Chondrocyte (in vitro differentiated cells): Measurements from ENCODE around the gene NELFB. TPM values are rescaled to one million over a fixed set of nuclear protein-coding genes. Genes with fewer than 3 reads are reported as not detected.

ENCODE experiments used
- DNase-seq: peaks from one replicate; pipeline ENCODE4 v3.0.0; 2021; ENCODE audit warnings: mixed read lengths, low spot score
- H3K27ac Mint-ChIP-seq: one replicate; pipeline ENCODE4 v1.8.0; 2021; ENCODE audit warnings: mild to moderate bottlenecking, moderate library complexity, mixed read lengths; ENCODE audit not compliant: unreplicated experiment
- H3K27me3 Mint-ChIP-seq: 2 replicates; pipeline ENCODE4 v1.8.0; 2021; ENCODE audit warnings: low read depth, mixed read lengths
- H3K36me3 Mint-ChIP-seq: 2 replicates; pipeline ENCODE4 v1.8.0; 2021; ENCODE audit warnings: low read depth, mixed read lengths
- H3K4me1 Mint-ChIP-seq: 2 replicates; pipeline ENCODE4 v1.8.0; 2021; ENCODE audit warnings: low read depth, mild to moderate bottlenecking, mixed read lengths
- H3K4me3 Mint-ChIP-seq: one replicate; pipeline ENCODE4 v1.8.0; 2021; ENCODE audit warnings: mild to moderate bottlenecking, moderate library complexity, mixed read lengths; ENCODE audit not compliant: unreplicated experiment
- H3K9me3 Mint-ChIP-seq: 2 replicates; pipeline ENCODE4 v1.8.0; 2021; ENCODE audit warnings: low read depth, mixed read lengths
- CTCF ChIP-seq: fragments of 200-600 bp; sonication (generic); IDR thresholded peaks from 2 replicates; pipeline ENCODE4 v1.5.0; 2021; ENCODE audit warnings: antibody characterized with exemption, mild to moderate bottlenecking, moderate library complexity
- total RNA-seq: library from RNA; stranded (reverse); gene quantifications from 3 replicates; pipeline ENCODE4 v1.2.1, GENCODE V29; 2021

NELFB gene
- total RNA-seq, 1 donor from 2014 or later = 48.0 TPM

- peaks cover 13% of the 10 kb centered on the region for H3K4me1 Mint-ChIP-seq
- peaks cover 4% of the 10 kb centered on the region for H3K36me3 Mint-ChIP-seq
- no peak overlapping the region for H3K4me3 Mint-ChIP-seq
- no peak for TF ChIP-seq CTCF
- no peak overlapping the region for H3K27ac Mint-ChIP-seq
- no peaks in the 10 kb centered on the region for H3K27me3 Mint-ChIP-seq
- no peak for DNase-seq
- H3K9me3 Mint-ChIP-seq = no peaks in the 10 kb centered on the region
Observed at GRCh38 chr9:137262909-137263285, 7.8 kb downstream of the NELFB start.

- Mint-ChIP-seq H3K27ac (no peak overlapping the region), H3K4me3 (no peak overlapping the region), H3K36me3 (peaks cover 5% of the 10 kb centered on the region)
Observed at GRCh38 chr9:137263506-137263905, 8.4 kb downstream of the NELFB start.

GRCh38 chr9:137264067-137264466, 8.9 kb downstream of the NELFB start:
- Mint-ChIP-seq H3K9me3 (no peaks in the 10 kb centered on the region), H3K27ac (no peak overlapping the region), H3K4me3 (no peak overlapping the region), H3K4me1 (peaks cover 24% of the 10 kb centered on the region), H3K36me3 (peaks cover 7% of the 10 kb centered on the region), H3K27me3 (no peaks in the 10 kb centered on the region)
- no peak for TF ChIP-seq CTCF
- DNase-seq = no peak

More at GRCh38 chr9:137263506-137263905, 8.4 kb downstream of the NELFB start:
- no peak for TF ChIP-seq CTCF
- Mint-ChIP-seq H3K9me3 (no peaks in the 10 kb centered on the region), H3K27me3 (no peaks in the 10 kb centered on the region), H3K4me1 (peaks cover 19% of the 10 kb centered on the region)
- no peak for DNase-seq

- TF ChIP-seq CTCF = no peak
- Mint-ChIP-seq H3K4me1 (peaks cover 33% of the 10 kb centered on the region), H3K27me3 (no peaks in the 10 kb centered on the region), H3K36me3 (peaks cover 13% of the 10 kb centered on the region), H3K9me3 (no peaks in the 10 kb centered on the region), H3K4me3 (no peak overlapping the region), H3K27ac (no peak overlapping the region)
- no peak for DNase-seq
Observed at GRCh38 chr9:137265496-137266161, 10.5 kb downstream of the NELFB start.

GRCh38 chr9:137266162-137266527, 11.0 kb downstream of the NELFB start:
- H3K27me3 Mint-ChIP-seq = no peaks in the 10 kb centered on the region

More at GRCh38 chr9:137266162-137266527, 11.0 kb downstream of the NELFB start:
- DNase-seq = no peak
- H3K27ac Mint-ChIP-seq = no peak overlapping the region
- H3K4me3 Mint-ChIP-seq = no peak overlapping the region
- peaks cover 13% of the 10 kb centered on the region for H3K36me3 Mint-ChIP-seq
- H3K9me3 Mint-ChIP-seq = no peaks in the 10 kb centered on the region
- no peak for TF ChIP-seq CTCF
- H3K4me1 Mint-ChIP-seq = peaks cover 37% of the 10 kb centered on the region
